Stimulated activated CD4-positive, alpha-beta T cell treated with anti-CD3 and anti-CD28 coated beads, Interleukin-1b, Interleukin-23, amount 100 ng/mL, for 48 hours (primary cell): Measurements from ENCODE around the gene RNASE3.
A peak's percentile ranks its signal among the peaks of the same experiment; 100 is the strongest.
"Not testable (repeated sequence)": the region's sequence is repeated elsewhere in the genome, so short reads cannot be mapped to it uniquely, and the experiment has no call there.

Experiments
- DNase-seq: peaks from one replicate; pipeline ENCODE4 v3.0.0-alpha.2; 2020

Gene RNASE3

GRCh38 chr14:20891126-20891825, at the start of gene RNASE3:
Gene RNASE3 (plus strand): TSS chr14:20891385. CDS start chr14:20891687, 302 bp downstream.
- not testable (repeated sequence) for DNase-seq

GRCh38 chr14:20846560-20846959, 44.6 kb upstream of the RNASE3 start:
- DNase-seq, result no peak

- no peak for DNase-seq
Measured at GRCh38 chr14:20848316-20848954, 42.8 kb upstream of the RNASE3 start.

GRCh38 chr14:20848955-20849570, 42.1 kb upstream of the RNASE3 start:
- no peak for DNase-seq

- no peak for DNase-seq
Measured at GRCh38 chr14:20853042-20853441, 38.1 kb upstream of the RNASE3 start.

- peak; percentile 49 for DNase-seq
Measured at GRCh38 chr14:20855652-20856291, 35.4 kb upstream of the RNASE3 start.

GRCh38 chr14:20857207-20857606, 34.0 kb upstream of the RNASE3 start:
- DNase-seq, result no peak

GRCh38 chr14:20857630-20858261, 33.4 kb upstream of the RNASE3 start:
- DNase-seq, result peak; percentile 64

- no peak for DNase-seq
Measured at GRCh38 chr14:20866194-20866593, 25.0 kb upstream of the RNASE3 start.

- DNase-seq, result no peak
Measured at GRCh38 chr14:20866963-20867362, 24.2 kb upstream of the RNASE3 start.

- DNase-seq, result peak; percentile 88
Measured at GRCh38 chr14:20873370-20874177, 17.6 kb upstream of the RNASE3 start.

- DNase-seq, result no peak
Measured at GRCh38 chr14:20877016-20877415, 14.2 kb upstream of the RNASE3 start.

GRCh38 chr14:20878695-20879094, 12.5 kb upstream of the RNASE3 start:
- no peak for DNase-seq

- not testable (repeated sequence) for DNase-seq
Measured at GRCh38 chr14:20881229-20881628, 10.0 kb upstream of the RNASE3 start.

GRCh38 chr14:20882787-20883186, 8.4 kb upstream of the RNASE3 start:
- DNase-seq, result not testable (repeated sequence)

- DNase-seq, result not testable (repeated sequence)
Measured at GRCh38 chr14:20888411-20888810, 2.8 kb upstream of the RNASE3 start.

GRCh38 chr14:20895322-20895721, 4.1 kb downstream of the RNASE3 start:
- not testable (repeated sequence) for DNase-seq

- no peak for DNase-seq
Measured at GRCh38 chr14:20904393-20905029, 13.3 kb downstream of the RNASE3 start.

GRCh38 chr14:20905676-20906075, 14.5 kb downstream of the RNASE3 start:
- no peak for DNase-seq

- DNase-seq, result no peak
Measured at GRCh38 chr14:20907214-20907613, 16.0 kb downstream of the RNASE3 start.

GRCh38 chr14:20910822-20911221, 19.6 kb downstream of the RNASE3 start:
- DNase-seq, result not testable (repeated sequence)
